HG03558 (cell line): ENCODE data around the gene NCKAP1.
"Not testable (repeated sequence)": the region's sequence is repeated elsewhere in the genome, so short reads cannot be mapped to it uniquely, and the experiment has no call there.

Experiments used
- ATAC-seq: cut with Tn5 transposase; IDR thresholded peaks from one replicate; pipeline ENCODE4 v1.9.1; 2021; ENCODE audit warnings: moderate number of reproducible peaks; ENCODE audit not compliant: unreplicated experiment; ENCODE audit errors: extremely low read depth

The NCKAP1 gene

GRCh38 chr2:182916417-182916816 lies 121.8 kb downstream of the NCKAP1 start:
- no peak for ATAC-seq

GRCh38 chr2:182915369-182916326 lies 122.6 kb downstream of the NCKAP1 start:
- no peak for ATAC-seq

- no peak for ATAC-seq
These were observed 123.4 kb downstream of the NCKAP1 start for GRCh38 chr2:182914852-182915251.

- ATAC-seq: no peak
These were observed 125.2 kb downstream of the NCKAP1 start for GRCh38 chr2:182913064-182913463.

GRCh38 chr2:182912518-182912915 lies 125.7 kb downstream of the NCKAP1 start:
- ATAC-seq: no peak

- ATAC-seq: no peak
These were observed 126.3 kb downstream of the NCKAP1 start for GRCh38 chr2:182911813-182912517.

GRCh38 chr2:182910965-182911364 lies 127.3 kb downstream of the NCKAP1 start:
- no peak for ATAC-seq

- ATAC-seq: no peak
These were observed 131.0 kb downstream of the NCKAP1 start for GRCh38 chr2:182907081-182907830.

GRCh38 chr2:182906454-182906853 lies 131.8 kb downstream of the NCKAP1 start:
- ATAC-seq: no peak

- no peak for ATAC-seq
These were observed 133.4 kb downstream of the NCKAP1 start for GRCh38 chr2:182904844-182905243.

GRCh38 chr2:182903566-182903965 lies 134.7 kb downstream of the NCKAP1 start:
- no peak for ATAC-seq

- no peak for ATAC-seq
These were observed 136.5 kb downstream of the NCKAP1 start for GRCh38 chr2:182901748-182902147.

- no peak for ATAC-seq
These were observed 139.5 kb downstream of the NCKAP1 start for GRCh38 chr2:182898718-182899117.

GRCh38 chr2:182897137-182897536 lies 141.1 kb downstream of the NCKAP1 start:
- no peak for ATAC-seq

- ATAC-seq: no peak
These were observed 142.5 kb downstream of the NCKAP1 start for GRCh38 chr2:182895798-182896197.

- ATAC-seq: no peak
These were observed 143.1 kb downstream of the NCKAP1 start for GRCh38 chr2:182895169-182895568.

- no peak for ATAC-seq
These were observed 144.1 kb downstream of the NCKAP1 start for GRCh38 chr2:182894174-182894573.

- ATAC-seq: no peak
These were observed 144.6 kb downstream of the NCKAP1 start for GRCh38 chr2:182893666-182894065.

- ATAC-seq: not testable (repeated sequence)
These were observed 145.2 kb downstream of the NCKAP1 start for GRCh38 chr2:182893035-182893434.

- ATAC-seq: no peak
These were observed 146.6 kb downstream of the NCKAP1 start for GRCh38 chr2:182891611-182892010.
